ENCODE measurements around the gene USP40.

DNA sequence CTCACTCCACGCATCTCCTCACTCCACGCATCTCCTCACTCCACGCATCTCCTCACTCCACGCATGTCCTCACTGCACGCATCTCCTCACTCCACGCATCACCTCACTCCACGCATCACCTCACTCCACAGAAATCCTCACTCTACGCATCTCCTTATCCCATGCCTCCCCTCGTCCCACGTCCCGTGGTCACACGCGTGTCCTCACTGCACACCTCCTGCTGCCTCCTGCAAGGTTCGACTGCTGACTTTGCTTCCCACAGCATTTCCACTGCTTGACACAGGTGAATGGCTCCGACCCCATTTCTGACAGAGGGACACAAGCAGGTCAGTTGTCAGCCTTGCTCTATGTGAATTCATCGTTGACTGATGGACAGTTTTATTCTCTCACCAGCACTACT lies 103.0 kb downstream of the USP40 start:
- TF ChIP-seq, protein P1, sequence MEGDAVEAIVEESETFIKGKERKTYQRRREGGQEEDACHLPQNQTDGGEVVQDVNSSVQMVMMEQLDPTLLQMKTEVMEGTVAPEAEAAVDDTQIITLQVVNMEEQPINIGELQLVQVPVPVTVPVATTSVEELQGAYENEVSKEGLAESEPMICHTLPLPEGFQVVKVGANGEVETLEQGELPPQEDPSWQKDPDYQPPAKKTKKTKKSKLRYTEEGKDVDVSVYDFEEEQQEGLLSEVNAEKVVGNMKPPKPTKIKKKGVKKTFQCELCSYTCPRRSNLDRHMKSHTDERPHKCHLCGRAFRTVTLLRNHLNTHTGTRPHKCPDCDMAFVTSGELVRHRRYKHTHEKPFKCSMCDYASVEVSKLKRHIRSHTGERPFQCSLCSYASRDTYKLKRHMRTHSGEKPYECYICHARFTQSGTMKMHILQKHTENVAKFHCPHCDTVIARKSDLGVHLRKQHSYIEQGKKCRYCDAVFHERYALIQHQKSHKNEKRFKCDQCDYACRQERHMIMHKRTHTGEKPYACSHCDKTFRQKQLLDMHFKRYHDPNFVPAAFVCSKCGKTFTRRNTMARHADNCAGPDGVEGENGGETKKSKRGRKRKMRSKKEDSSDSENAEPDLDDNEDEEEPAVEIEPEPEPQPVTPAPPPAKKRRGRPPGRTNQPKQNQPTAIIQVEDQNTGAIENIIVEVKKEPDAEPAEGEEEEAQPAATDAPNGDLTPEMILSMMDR (conservative IDR thresholded peaks at IDR 0.05; ENCODE audit: low read depth in 2 of 2) = no peak
- TF ChIP-seq REST (IDR thresholded peaks at IDR 0.05; ENCODE audit: unreplicated experiment) (no peak), EZH2 (IDR thresholded peaks at IDR 0.05; ENCODE audit: low read depth, unreplicated experiment) (no peak), EZH2phosphoT487 (IDR thresholded peaks at IDR 0.05; ENCODE audit: unreplicated experiment) (no peak), CREB1 (CRISPR knock-in tag; IDR thresholded peaks at IDR 0.05; ENCODE audit: low read depth) (no peak), ZNF462 (CRISPR knock-in tag; IDR thresholded peaks at IDR 0.05) (no peak), POLR2AphosphoS5 (IDR thresholded peaks at IDR 0.05; ENCODE audit: low read depth) (no peak), JUNB (IDR thresholded peaks at IDR 0.05; ENCODE audit: unreplicated experiment) (no peak), STAT1 (IDR thresholded peaks at IDR 0.05; ENCODE audit: unreplicated experiment) (no peak), ZNF114 (CRISPR knock-in tag; IDR thresholded peaks at IDR 0.05) (no peak), ZNF331 (CRISPR knock-in tag; IDR thresholded peaks at IDR 0.05; ENCODE audit: low read depth) (no peak), ETS1 (IDR thresholded peaks at IDR 0.05) (no peak), NANOG (IDR thresholded peaks at IDR 0.05; ENCODE audit: borderline replicate concordance) (no peak)

Data from GM23338 (cell line).